GM19193 (cell line): ENCODE data around the gene TBL1X.

Experiments
- POLR2A ChIP-seq: IDR thresholded peaks from 4 replicates; pipeline ENCODE4 v1.6.1; 2011; ENCODE audit not compliant: insufficient read depth, insufficient read length; ENCODE audit errors: extremely low read depth

The TBL1X gene

DNA sequence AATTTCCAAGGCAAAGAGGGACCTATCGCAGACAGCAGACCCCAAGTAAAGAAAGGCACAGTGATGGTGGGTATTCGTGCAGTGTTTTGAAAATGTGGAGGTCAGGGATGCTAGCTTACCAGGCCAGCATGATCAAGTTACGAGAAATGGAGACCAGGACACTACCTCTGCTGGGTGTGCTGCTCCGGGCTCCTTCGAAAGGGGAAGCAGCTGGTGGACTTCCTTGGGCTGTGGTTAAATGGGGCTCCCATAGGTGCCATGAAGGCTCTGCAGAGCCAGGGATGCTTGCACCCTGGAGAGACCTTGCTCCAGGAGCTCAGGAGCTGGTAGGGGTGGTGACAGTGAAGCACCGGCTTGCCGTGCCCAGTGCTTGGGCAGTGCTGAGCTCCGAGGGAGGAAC is 68.8 kb downstream of the TBL1X start:
- TF ChIP-seq POLR2A, result no peak

DNA sequence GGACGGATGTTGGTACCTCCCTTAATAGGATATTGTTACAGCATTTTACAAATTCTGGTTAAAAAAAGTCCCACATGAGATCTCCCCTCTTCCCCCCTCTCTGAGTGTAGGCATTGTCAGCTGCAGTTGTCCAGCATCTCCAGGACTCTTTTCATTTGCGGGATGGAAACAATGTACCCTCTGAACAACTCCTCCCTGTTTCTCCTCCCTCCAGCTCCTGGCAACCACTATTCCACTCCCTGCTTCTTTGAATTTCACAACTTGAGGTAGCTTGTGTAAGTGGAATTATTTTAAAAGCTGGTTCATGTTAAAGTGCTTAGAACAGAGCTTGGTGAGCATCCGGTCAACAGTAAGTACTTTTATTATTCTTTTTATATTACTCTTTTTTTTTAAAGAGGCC is 69.8 kb downstream of the TBL1X start:
- TF ChIP-seq POLR2A, result no peak

DNA sequence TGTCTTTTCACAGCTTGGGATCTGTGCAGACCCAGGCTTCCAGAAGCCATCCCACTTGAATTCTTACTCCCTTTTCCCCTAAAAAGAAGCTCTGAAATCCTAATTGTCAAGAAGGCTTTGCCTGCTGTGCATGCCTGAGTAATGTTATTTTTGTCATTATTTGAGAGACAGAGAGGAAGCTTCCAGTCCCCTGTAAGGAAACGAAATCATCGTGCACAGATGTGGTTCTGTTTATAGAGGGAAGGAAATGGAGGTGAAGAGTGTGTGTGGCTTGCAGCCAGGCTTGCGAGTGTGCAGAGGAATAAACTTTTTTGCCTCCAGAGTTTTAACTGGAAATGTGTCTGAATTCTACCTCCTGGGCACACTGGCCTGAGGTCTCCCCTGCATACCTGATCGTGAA is 70.2 kb downstream of the TBL1X start:
- no peak for TF ChIP-seq POLR2A

DNA sequence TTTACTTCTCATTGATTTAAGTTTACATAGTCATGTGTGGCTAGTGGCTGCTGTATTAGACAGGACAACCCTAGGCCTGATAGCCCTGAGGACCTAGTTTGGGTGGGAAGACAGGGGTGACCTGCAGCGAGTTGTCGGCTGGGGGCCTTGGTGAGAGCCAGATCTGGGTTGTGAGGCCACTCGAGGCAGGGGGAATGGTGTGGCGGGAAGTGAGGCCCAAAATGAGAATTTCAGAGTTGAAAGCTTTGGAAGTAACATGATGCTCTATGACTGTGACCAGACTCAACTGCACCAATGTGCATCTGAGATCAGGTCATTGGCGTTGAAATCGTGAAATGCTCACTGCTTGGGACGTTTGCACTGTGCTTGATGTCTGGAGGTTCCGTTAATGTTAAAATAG is 72.9 kb downstream of the TBL1X start:
- no peak for TF ChIP-seq POLR2A

DNA sequence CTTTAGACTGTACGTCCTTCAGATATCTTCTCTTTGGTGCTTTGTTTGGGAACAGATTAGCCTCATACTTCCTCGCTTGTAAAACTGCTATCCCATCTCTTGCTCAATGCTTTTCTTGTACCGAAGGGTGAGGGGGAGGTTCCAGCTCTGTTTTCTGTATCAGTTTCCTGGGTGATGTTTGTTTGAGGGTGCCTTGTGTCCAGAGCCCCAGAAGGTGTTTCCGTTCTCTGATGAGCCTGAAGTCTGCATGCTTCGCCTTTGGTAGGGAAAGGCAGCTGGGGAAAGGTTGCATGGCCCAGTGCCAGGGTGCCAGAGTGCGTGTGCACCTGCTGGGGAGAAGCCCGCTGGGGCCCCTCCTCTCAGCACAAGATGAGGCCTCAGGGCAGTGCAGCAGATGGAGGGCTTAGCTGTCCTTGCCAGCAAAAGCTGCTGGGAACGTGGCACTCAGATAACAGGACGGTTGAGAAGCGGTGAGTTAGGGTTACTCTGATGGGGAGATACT is 73.7 kb downstream of the TBL1X start:
- no peak for TF ChIP-seq POLR2A

DNA sequence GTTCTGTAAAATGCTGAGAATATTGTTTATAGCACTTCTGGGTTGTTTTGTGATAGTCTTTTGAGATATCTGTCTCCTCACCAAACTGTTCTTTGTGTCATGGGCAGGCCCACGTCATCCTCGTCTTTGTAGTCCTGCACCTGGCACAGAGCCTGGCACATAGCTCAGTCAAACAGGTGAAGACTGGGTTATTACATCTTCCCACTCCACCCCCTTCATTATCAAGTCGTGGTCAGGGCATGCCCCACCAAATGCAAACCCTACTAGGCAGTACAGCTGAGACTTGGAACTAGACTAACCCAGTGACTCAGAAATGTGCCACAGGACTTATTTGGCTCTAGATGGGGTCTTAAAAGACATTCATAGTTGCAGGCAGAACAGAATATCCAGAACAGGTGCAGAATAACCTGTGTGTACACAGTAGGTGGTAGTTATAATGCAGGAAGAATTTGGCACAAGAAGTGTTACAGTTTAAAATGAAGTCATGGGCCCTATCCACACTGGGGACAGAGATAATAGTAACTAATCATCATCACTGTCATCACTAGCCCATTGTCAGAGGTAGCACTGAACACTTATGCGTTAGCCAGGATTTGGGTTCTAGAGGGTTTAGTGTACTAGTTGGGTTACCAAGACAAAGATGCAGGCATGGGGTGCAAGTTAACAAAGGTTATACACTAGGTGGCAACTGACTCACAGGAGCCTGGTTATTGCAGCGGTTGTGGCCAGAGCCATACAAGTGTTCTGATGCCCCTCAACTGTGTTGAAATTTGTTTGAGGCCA is 74.9 kb downstream of the TBL1X start:
- no peak for TF ChIP-seq POLR2A

DNA sequence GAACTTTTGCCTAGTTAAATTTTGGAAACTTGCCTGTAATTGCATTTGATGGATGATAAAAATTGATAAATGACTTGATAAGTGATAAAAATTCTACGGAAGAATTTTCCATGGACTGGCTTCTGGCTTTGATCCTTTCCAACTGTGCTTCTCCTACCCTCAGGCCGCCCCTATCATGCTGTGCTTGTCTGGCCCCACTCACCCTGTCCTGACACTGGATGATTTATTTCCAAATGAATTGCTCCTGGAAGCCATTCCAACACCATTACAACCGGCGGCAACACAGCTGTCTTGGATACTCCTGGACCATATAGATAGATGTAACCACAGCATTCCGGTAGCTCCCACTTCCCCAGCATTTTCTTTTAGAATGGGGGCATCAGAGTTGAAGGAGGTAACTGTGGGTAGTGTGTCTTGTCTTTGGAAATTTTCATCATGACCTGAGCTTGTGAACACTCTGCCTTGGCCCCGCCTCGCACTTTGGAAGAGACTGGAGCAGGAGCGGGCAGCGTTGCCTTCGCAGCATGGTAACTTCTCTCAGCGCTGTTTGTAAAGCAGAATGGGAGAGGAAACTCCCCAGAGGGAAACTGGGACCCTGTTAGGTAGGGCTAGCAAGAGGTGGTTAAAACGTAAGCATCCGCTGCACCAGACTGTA is 77.4 kb downstream of the TBL1X start:
- TF ChIP-seq POLR2A, result no peak

DNA sequence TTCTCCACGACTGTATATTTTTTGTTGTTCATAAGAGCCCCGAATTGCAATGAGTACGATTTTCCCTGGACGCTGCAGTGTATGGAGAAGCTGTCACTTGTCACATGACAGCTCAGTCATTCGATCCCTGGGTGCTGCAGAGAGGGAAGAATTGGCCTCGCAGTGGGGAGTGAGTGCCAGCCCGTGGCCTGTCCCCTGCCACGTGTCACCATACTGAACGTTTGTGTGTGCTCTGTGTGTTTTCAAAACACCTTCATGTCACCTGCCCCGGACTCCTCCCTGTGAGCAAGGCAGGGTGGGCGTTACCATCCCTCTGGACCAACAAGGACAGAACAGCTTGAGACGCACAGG is 77.9 kb downstream of the TBL1X start:
- TF ChIP-seq POLR2A, result no peak

DNA sequence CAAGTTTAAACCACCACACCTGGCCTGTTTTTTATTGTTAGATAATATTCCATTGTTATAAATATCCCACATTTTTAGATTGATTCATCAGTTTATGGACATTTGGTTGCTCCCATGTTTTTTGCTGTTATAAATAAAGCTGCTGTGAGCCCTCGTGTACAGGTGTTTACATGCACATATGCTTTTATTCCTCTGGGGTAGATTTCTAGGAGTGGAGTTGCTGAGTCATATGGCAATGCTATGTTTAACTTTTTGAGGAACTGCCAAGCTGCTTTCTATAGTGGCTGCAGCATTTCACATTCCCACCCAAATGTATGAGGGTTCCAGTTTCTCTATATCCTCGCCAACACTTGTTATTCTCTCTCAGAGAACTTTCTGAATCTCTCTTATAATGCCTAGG is 90.5 kb downstream of the TBL1X start:
- TF ChIP-seq POLR2A, result no peak

DNA sequence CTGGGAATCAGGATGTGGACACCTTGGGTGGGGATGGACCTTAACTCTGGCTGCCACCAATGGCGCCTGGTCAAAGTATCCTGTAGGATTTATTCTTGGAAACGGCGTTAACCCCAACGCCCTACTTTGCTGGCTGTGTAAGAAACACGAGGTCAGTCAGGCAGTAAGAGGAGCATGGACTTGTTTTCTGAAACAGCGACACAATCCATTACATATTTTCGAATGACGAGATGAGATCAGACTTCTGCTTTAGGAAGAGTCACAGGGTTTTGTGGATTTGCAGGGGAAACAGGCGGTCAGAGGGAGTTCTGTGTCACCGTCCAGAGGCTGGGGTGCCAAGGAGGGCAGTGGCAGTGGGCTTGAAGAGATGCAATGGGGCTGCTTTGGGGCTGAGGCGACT is 92.2 kb downstream of the TBL1X start:
- no peak for TF ChIP-seq POLR2A

DNA sequence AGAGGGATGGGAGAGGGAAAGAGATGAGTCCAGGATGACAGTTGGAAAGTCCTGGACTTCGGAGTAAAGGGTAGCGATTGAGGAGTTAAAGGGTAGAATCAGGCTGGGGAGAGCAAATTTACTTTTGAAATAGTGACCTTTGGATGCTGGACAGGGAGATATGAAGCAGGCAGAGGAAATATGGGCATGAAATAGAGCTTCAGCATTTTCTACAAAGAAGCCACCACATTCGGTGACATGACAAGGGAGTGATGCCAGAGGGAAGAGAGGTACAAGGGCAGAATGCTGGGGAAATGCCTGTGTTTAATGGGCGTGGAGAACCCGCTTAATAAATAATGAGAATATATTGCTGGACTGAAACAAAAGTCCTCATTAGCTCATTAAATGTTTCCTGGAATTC is 92.7 kb downstream of the TBL1X start:
- TF ChIP-seq POLR2A, result no peak

DNA sequence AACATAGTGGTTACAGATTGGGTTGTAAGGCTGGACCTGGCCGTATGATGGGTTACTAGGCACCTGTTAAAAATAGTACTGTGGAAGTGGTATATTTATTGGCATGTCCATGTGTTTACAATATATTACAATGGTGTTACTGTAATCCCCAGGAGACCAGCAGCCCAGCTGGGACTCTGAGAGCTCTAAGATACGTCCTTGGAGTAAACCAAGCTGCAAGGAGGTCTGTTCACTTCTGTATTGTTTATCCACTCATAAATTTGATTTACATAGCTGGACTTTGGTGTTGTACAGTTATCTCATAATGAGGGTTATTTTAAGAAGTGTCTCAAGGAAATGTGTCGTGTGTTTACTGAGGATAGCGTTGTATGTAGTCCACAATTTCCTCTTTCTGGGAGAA is 93.8 kb downstream of the TBL1X start:
- no peak for TF ChIP-seq POLR2A

DNA sequence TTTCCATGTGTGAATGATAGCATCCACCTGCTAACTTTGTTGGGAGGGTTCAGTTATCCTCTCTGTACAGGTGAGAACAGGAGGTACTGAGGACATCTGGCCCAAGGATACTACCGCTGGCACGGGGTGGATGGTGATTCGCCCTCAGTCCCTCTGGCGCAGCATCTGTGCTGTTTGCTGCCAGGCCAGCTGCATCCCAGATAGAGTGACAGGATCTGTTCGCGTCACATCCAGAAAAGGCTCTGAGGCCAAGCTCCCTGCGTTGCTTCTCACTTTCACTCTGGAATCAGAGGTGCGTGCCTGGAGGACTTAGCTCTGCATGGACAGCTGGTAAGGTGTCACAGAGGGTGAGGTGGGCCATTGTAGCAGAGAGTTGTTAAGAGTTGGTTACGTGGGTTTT is 95.4 kb downstream of the TBL1X start:
- no peak for TF ChIP-seq POLR2A

DNA sequence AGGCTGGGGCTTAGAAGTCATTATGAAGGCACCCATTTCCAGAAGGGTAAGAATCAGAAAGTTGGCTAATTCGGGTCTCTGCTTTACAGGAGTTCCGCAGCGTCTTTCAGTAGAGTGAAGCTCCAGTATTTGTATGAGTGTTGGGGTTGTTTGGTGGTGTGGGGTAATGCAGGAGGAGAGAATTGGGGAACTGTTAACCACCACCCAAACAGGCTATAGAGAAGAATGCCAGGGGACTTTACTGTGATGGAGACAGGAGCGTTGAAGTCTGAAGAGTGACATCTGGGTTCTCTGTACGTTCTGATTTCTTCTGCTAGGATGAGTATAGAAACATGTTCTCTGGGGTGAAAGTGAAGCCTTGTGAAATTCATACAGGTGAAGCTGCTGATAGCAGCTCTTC is 96.3 kb downstream of the TBL1X start:
- no peak for TF ChIP-seq POLR2A

DNA sequence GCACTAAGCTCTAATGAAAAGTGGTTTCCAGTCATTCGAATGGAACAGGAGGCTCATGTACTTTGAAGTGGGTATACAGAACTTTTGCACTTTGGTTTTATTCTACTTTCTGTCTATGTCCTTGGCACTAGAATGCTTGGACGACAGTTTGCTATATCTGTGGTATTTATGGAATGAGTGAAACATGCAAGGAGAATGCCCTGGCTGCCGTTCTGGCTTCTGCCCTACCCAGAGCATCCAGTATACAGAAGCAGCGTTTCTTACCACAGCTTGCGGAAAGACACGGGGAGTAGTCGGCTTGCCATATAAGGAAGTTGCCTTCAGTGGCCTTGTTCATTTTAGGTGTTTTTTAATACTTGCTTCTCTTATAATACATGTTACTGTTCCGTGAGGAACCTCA is 98.0 kb downstream of the TBL1X start:
- no peak for TF ChIP-seq POLR2A

DNA sequence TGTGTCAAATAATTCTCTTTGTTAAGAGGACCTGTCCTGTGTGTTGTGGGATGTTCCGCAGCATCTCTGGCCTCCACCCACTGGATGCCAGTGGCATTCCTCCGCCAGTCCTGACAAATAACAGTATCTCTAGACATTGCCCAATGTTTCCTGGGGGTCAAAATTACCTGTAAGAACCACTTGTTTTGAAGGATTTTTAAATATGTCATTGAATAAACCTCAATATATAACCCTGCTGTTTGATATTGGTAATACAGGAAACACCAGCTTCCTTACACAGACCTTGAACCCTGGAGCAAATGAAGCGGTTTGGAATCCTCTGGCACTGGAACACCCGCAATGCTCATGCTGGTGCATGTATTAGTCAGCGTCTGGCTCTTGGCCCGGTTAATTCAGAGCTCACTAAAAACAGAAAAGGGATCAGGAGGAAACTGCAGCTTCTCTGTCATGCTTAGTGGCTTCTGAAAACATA is 101.3 kb downstream of the TBL1X start:
- TF ChIP-seq POLR2A, result no peak

DNA sequence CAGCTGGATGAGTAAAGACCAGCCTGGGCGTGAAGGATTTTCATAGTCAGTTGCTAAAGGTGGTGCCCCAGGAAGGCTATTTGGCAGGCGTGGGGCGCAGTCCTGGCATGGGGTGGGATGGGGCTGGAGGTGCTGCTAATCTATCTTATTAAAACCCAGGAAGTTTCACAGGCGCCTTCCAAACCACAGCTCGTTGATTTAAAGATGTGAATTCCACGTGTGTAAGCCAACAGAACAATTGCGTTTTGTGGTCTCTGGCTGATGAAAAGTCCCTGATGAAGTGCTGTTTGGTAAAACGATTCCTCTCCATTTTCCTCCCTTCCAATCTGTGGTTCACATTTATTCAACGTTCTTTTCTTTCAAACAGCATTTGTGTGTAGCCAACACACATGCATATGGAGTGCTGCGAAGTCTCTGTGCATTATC is 105.0 kb downstream of the TBL1X start:
- no peak for TF ChIP-seq POLR2A
